ENCODE measurements around the gene MACROD2. TPM values are rescaled to one million over a fixed set of nuclear protein-coding genes. Genes with fewer than 3 reads are reported as not detected.

MACROD2 gene
- total RNA-seq, 1 experiment from 2014 or later = 1.6 TPM

DNA sequence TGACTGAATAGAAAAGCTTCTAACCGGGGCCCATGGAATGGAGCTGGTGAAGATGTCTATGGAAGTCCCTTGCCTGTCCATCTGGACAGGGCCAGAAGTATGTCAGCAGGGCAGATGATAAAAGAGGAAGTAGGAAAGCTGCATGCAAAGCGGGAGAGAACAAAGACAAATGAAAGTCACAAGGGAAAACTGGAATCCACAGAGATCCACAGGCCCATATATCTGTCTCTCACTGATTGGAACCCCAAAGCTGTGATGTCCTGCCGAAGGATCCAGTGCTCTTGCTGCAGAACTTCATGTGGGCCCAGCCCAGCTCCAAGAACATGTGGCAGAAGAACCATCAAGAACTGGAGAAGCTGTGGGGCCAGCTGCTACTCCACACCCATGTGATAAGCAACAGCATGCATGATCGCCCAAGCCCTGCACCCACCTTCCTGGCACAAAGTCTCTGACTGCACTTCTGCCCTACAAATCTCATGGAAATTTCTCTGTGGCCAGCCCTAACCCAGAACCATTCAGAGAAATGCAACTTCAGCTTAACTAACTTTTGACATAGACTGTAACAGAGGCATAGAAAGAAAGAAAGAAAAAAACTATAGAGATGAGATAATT is 1862.0 kb downstream of the MACROD2 start:
- no peaks in the 10 kb centered on the region for H3K79me1 ChIP-seq (ENCODE audit: insufficient read depth, low read depth, low read length, poor library complexity, severe bottlenecking)
- no peak overlapping the region for H3K4me2 ChIP-seq (ENCODE audit: insufficient read depth, insufficient read length, low read length)
- no peak overlapping the region for H2AK5ac ChIP-seq (ENCODE audit: insufficient read length, low read length)
- H2AFZ ChIP-seq (ENCODE audit: low read length) = no peak overlapping the region
- H4K5ac ChIP-seq (ENCODE audit: insufficient read length, low read depth, low read length) = no peak overlapping the region
- no peaks in the 10 kb centered on the region; a peak in 1 of 5 replicates for H3K9me3 Mint-ChIP-seq
- H3K56ac ChIP-seq (ENCODE audit: insufficient read length, low read depth, low read length) = no peak overlapping the region
- H3T11ph ChIP-seq (ENCODE audit: low read length) = no peak overlapping the region
- H4K8ac ChIP-seq (replicated peaks; ENCODE audit: insufficient read length, low read depth, low read length) = no peak overlapping the region
- H2BK15ac ChIP-seq (ENCODE audit: low read depth, low read length) = no peak overlapping the region
- H3K23me2 ChIP-seq (ENCODE audit: insufficient read length, low read depth, low read length, poor library complexity, severe bottlenecking) = no peaks in the 10 kb centered on the region
- H3K27me3 ChIP-seq (ENCODE audit: insufficient read depth, low read length) = no peaks in the 10 kb centered on the region
- H3K4me1 ChIP-seq (ENCODE audit: insufficient read depth, low read length) = no peaks in the 10 kb centered on the region
- H3K27ac Mint-ChIP-seq = no peak overlapping the region
- no peak overlapping the region for H3K18ac ChIP-seq (ENCODE audit: insufficient read length, low read depth, low read length)
- no peak overlapping the region for H4K91ac ChIP-seq (ENCODE audit: insufficient read length, low read depth, low read length)
- no peaks in the 10 kb centered on the region for H3K27me3 Mint-ChIP-seq (ENCODE audit: low read depth)
- H3K9ac ChIP-seq (ENCODE audit: extremely low read depth, insufficient read length, low read length) = no peak overlapping the region
- no peaks in the 10 kb centered on the region for H3K9me3 ChIP-seq (ENCODE audit: control insufficient read depth, low read depth, low read length)
- no peak for DNase-seq
- no peaks in the 10 kb centered on the region for H3K79me2 ChIP-seq (ENCODE audit: insufficient read depth, low read length)
- H3K4me3 Mint-ChIP-seq = no peak overlapping the region
- H3K14ac ChIP-seq (ENCODE audit: insufficient read depth, low read length) = no peak overlapping the region
- TF ChIP-seq, protein P1, sequence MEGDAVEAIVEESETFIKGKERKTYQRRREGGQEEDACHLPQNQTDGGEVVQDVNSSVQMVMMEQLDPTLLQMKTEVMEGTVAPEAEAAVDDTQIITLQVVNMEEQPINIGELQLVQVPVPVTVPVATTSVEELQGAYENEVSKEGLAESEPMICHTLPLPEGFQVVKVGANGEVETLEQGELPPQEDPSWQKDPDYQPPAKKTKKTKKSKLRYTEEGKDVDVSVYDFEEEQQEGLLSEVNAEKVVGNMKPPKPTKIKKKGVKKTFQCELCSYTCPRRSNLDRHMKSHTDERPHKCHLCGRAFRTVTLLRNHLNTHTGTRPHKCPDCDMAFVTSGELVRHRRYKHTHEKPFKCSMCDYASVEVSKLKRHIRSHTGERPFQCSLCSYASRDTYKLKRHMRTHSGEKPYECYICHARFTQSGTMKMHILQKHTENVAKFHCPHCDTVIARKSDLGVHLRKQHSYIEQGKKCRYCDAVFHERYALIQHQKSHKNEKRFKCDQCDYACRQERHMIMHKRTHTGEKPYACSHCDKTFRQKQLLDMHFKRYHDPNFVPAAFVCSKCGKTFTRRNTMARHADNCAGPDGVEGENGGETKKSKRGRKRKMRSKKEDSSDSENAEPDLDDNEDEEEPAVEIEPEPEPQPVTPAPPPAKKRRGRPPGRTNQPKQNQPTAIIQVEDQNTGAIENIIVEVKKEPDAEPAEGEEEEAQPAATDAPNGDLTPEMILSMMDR (conservative IDR thresholded peaks at IDR 0.05) = no peak
- H3K23ac ChIP-seq (ENCODE audit: insufficient read length, low read depth, low read length) = no peak overlapping the region
- peaks cover 4 to 8% of the 10 kb centered on the region in 2 experiments; a peak in 3 of 4 replicates for H3K4me1 Mint-ChIP-seq
- H3K27ac ChIP-seq (ENCODE audit: insufficient read length, low read depth, low read length) = no peak overlapping the region
- H2BK5ac ChIP-seq (ENCODE audit: insufficient read length, low read length) = no peak overlapping the region
- no peaks in the 10 kb centered on the region; a peak in 1 of 7 replicates for H3K36me3 Mint-ChIP-seq (ENCODE audit: insufficient read depth in 1 of 3, low read depth in 3 of 3)
- no peak overlapping the region for H2BK20ac ChIP-seq (ENCODE audit: low read depth, low read length, poor library complexity, severe bottlenecking)
- no peak overlapping the region for H2BK120ac ChIP-seq (ENCODE audit: low read depth, low read length, poor library complexity, severe bottlenecking)
- H2BK12ac ChIP-seq (ENCODE audit: insufficient read length, low read depth, low read length) = no peak overlapping the region
- no peak overlapping the region for H3K4ac ChIP-seq (ENCODE audit: low read depth, low read length)
- no CpG with 5 or more reads among the region's 4 CpGs for WGBS (ENCODE audit: extremely low coverage, insufficient read length, low lambda C conversion rate)
- H4K20me1 ChIP-seq (ENCODE audit: control insufficient read depth, insufficient read depth, insufficient read length) = no peaks in the 10 kb centered on the region

Data from H9 (cell line).